ENCODE data around the gene PRSS50. TPM values are rescaled to one million over a fixed set of nuclear protein-coding genes. Genes with fewer than 3 reads are reported as not detected.

PRSS50 gene
- total and polyA plus RNA-seq, 9 donors = 0.12 to 0.69 (median 0.32) TPM; not detected in 1

DNA sequence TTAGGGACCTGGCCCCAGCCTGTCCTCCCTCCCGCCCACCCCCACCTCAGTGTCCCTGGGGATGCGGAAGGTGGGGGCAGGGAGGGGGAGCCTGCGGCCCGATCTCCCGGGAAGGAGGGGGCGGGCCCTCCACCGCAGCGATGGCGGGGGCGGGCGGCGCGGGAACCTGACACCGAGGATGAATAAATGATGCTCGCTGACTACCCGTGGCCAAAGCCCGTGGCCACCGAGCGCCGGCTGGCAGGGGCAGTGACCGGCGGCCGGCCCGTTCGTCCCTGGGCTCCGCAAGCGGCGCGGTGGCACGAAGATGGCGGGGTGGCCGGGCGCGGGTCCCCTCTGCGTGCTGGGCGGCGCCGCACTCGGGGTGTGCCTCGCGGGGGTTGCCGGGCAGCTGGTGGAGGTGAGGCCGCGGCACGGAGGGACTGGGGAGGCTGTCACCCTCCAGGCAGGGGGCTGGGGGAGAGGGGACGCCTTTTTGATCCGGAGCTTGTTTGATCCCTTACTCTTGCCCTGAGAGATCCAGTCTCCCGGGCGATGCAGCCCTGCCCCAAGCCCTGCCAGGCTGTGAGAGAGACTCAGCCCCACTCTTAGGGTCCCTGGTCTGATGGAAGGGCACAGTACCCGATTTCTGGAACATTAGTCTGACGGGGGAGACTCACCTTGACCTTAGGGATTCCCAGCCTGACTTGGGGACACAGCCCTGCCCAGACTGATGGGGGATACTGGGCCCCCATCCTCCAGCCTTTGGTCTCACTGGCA, 16.3 kb downstream of the PRSS50 start, which contains the start of gene TMIE:
TSS of gene TMIE (plus strand) at position 212 of the 759 bp plus-strand sequence. CDS start at position 308, 96 bp downstream.
- Histone ChIP-seq H3K9me3 (no peaks in the 10 kb centered on the region), H3K36me3 (no peaks in the 10 kb centered on the region), H3K4me3 (peak within 1 kb of the TSS; percentile 28), H3K4me1 (ENCODE audit: insufficient read depth) (peaks cover 13% of the 10 kb centered on the region), H3K27ac (peak within 1 kb of the TSS in 1 of 2 donors; percentile 58), H3K27me3 (no peaks in the 10 kb centered on the region)
- WGBS, 3 donors = 3 to 11% (median 5%) methylated on average over 26 to 51 of the region's 51 CpGs
- DNase-seq = peak in 3 of 5 donors; percentile 43 to 54 (median 45)
- intact Hi-C loops (cut with DNase I) = loop anchor here in 3 of 4 donors (10.0 kb wide), 2 partner anchors 303 to 623 kb away; no protein-coding TSS in a partner anchor
- TF ChIP-seq EP300 (IDR thresholded peaks at IDR 0.05) (no peak), POLR2A (IDR thresholded peaks at IDR 0.05) (no peak)
- TF ChIP-seq, protein P1, sequence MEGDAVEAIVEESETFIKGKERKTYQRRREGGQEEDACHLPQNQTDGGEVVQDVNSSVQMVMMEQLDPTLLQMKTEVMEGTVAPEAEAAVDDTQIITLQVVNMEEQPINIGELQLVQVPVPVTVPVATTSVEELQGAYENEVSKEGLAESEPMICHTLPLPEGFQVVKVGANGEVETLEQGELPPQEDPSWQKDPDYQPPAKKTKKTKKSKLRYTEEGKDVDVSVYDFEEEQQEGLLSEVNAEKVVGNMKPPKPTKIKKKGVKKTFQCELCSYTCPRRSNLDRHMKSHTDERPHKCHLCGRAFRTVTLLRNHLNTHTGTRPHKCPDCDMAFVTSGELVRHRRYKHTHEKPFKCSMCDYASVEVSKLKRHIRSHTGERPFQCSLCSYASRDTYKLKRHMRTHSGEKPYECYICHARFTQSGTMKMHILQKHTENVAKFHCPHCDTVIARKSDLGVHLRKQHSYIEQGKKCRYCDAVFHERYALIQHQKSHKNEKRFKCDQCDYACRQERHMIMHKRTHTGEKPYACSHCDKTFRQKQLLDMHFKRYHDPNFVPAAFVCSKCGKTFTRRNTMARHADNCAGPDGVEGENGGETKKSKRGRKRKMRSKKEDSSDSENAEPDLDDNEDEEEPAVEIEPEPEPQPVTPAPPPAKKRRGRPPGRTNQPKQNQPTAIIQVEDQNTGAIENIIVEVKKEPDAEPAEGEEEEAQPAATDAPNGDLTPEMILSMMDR (IDR thresholded peaks at IDR 0.05) = no peak

DNA sequence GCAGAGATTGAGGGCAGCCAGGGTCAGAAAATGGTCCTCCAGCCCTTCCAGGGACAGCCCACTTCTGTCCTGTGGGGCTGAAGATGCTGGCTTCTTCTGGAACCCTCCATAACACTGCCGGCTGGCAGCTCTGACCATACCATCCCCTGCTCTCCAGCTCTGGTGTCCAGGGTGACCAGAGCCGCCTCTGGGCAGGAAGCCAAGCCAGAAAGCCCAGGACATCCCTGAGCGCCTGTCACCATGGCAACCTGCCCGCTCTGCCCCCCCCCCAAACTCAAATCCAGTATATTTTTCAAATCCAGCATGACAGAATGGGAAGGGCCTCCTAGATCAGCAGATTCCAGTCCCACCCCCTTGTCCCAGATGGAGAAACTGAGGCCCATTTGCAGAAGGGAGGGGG, 16.9 kb downstream of the PRSS50 start:
- DNase-seq = peak; percentile 49 to 72 (median 55)
- Histone ChIP-seq H3K36me3 (no peaks in the 10 kb centered on the region), H3K27me3 (no peaks in the 10 kb centered on the region), H3K27ac (no peak overlapping the region), H3K9me3 (no peaks in the 10 kb centered on the region), H3K4me1 (ENCODE audit: insufficient read depth) (peaks cover 19% of the 10 kb centered on the region), H3K4me3 (no peak overlapping the region)
- TF ChIP-seq EP300 (IDR thresholded peaks at IDR 0.05) (no peak), POLR2A (IDR thresholded peaks at IDR 0.05) (no peak)
- TF ChIP-seq, protein P1 (IDR thresholded peaks at IDR 0.05) = no peak
- WGBS, 3 donors = 37 to 45% (median 41%) methylated on average over 3 to 4 of the region's 4 CpGs
- intact Hi-C loops (cut with DNase I) = loop anchor here in 3 of 4 donors (10.0 kb wide), 2 partner anchors 304 to 624 kb away; no protein-coding TSS in a partner anchor

DNA sequence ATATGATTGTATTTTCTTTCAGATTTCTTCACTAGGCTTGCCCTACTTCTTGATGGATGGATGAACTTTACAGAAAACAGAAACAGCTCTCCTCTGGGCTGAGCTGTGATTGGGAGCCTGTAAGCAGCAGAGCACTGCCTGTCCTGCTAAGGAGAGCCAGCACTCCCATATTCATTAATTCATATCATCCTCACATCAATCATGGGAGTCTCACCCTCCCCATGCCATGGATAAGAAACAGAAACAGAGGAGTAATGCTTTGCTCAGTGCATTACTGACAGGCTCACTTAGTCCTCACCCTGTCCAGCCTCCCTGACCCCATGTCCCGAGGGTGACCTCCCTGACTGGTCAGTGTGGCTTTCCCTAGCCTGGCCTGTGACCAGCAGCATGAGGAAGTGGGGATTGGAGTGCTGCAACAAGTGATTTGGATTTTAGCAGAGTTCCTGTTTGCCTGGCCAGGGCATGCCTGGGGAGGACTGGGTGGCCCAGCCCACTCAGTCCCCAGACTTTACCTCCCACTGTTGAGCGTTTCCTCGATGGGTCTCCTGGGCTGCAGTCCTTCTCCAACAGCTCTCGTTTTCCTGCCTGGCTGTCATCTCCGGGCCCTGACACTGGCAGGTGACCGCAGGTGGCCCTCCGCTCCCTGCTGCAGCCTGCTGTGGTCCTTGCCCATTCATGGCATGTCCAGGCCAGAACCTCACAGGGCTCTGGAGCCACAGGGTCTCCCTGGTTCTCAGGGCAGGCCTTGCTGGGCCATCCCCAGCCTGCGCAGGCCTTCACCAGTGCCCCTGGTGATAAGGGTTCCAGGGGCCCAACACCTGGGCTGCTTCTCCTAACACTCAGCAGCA, 17.8 kb downstream of the PRSS50 start:
- 75 to 88% (median 84%) methylated on average over 8 of the region's 8 CpGs for WGBS, 3 donors
- DNase-seq = peak in 3 of 5 donors; percentile 46 to 54 (median 48)
- Histone ChIP-seq H3K4me1 (ENCODE audit: insufficient read depth) (peaks cover 23% of the 10 kb centered on the region), H3K4me3 (no peak overlapping the region), H3K36me3 (no peaks in the 10 kb centered on the region), H3K27me3 (no peaks in the 10 kb centered on the region), H3K9me3 (no peaks in the 10 kb centered on the region), H3K27ac (peak overlapping the region in 1 of 2 donors; percentile 58)
- no peak for TF ChIP-seq EP300 (IDR thresholded peaks at IDR 0.05)
- TF ChIP-seq POLR2A (IDR thresholded peaks at IDR 0.05) = no peak
- TF ChIP-seq, protein P1 (IDR thresholded peaks at IDR 0.05) = no peak
- intact Hi-C loops (cut with DNase I) = loop anchor here in 3 of 4 donors (10.0 kb wide), 2 partner anchors 305 to 625 kb away; no protein-coding TSS in a partner anchor
